Heart right ventricle (tissue), 16 donors: ENCODE measurements around the gene FAXDC2. TPM values are rescaled to one million over a fixed set of nuclear protein-coding genes. Genes with fewer than 3 reads are reported as not detected.
"Not testable (repeated sequence)": the region's sequence is repeated elsewhere in the genome, so short reads cannot be mapped to it uniquely, and the experiment has no call there.

Source experiments
- ATAC-seq, 8 donors: fragments of 200-7000 bp; cut with Tn5 transposase; one replicate each; pipeline ENCODE4 v1.9.1; 2020; ENCODE audit warnings: mild to moderate bottlenecking in 8 of 8, moderate library complexity in 8 of 8, moderate number of reproducible peaks in 1 of 8
- DNase-seq, 2 donors: peaks; one replicate each; pipeline ENCODE4 v3.0.0-alpha.2; 2020
- H3K27ac ChIP-seq, 10 donors: fragments of 200-600 bp; sonication (generic) in 2 of 10; one replicate each; pipeline versions ENCODE4 v1.5.0 to v1.8.0; 2020 to 2022; ENCODE audit warnings: mild to moderate bottlenecking in 3 of 10
- H3K27me3 ChIP-seq, 7 donors: fragments of 200-600 bp; one replicate each; pipeline ENCODE4 v1.8.0; 2021 to 2022; ENCODE audit warnings: mild to moderate bottlenecking in 2 of 7
- H3K36me3 ChIP-seq, 9 donors: fragments of 200-600 bp; sonication (generic) in 1 of 9; one replicate each; pipeline versions ENCODE4 v1.5.0 to v1.8.0; 2020 to 2022; ENCODE audit warnings: mild to moderate bottlenecking in 2 of 9
- H3K4me1 ChIP-seq, 9 donors: fragments of 200-600 bp; sonication (generic) in 1 of 9; one replicate each; pipeline versions ENCODE4 v1.5.0 to v1.8.0; 2020 to 2022; ENCODE audit warnings: mild to moderate bottlenecking in 4 of 9
- H3K4me3 ChIP-seq, 10 donors: fragments of 200-600 bp; sonication (generic) in 2 of 10; one replicate each; pipeline versions ENCODE4 v1.5.0 to v1.8.0; 2020 to 2022; ENCODE audit warnings: mild to moderate bottlenecking in 7 of 10, moderate library complexity in 2 of 10
- H3K9me3 ChIP-seq, 11 donors: fragments of 200-600 bp in 10 of 11; sonication (generic) in 2 of 11; one replicate each; pipeline versions ENCODE4 v1.5.0 to v1.8.0; 2013 to 2022; ENCODE audit warnings: mild to moderate bottlenecking in 2 of 11, control low read depth in 1 of 11, moderate library complexity in 1 of 11
- CTCF ChIP-seq, 9 donors: fragments of 200-600 bp; sonication (generic) in 2 of 9; IDR thresholded peaks; one replicate each; pipeline versions ENCODE4 v1.5.0 to v1.8.0; 2021 to 2022; ENCODE audit warnings: antibody characterized with exemption in 9 of 9, mild to moderate bottlenecking in 5 of 9, moderate library complexity in 1 of 9
- WGBS, 2 donors: extraction: QIAGEN DNeasy Blood & Tissue Kit; methylation state at CpG; one replicate each; pipeline ENCODE4 v1.1.7; 2013; ENCODE audit warnings: inconsistent platforms in 1 of 2; 5-methylcytosine and 5-hydroxymethylcytosine counted together
- intact Hi-C, 10 donors: fragments of 100-400 bp; cut with DNase I; formaldehyde crosslinking; loops; one replicate each; pipeline versions ENCODE4 v1.11.1 to v1.14.2; 2022
- polyA plus RNA-seq, 2 donors: library from polyadenylated mRNA; stranded (reverse); fragments of 200-250 nt; gene quantifications; one replicate each; pipeline ENCODE4 v1.2.3, GENCODE V29; 2013
- total RNA-seq, 10 donors: library from RNA; stranded (reverse); fragmentation: NEBNext Ultra II Directional in 3 of 10; extraction: Animal tissue kit (Norgen Biotek cat#: 25700) in 3 of 10; gene quantifications; one replicate each; pipeline versions ENCODE4 v1.2.1 to v1.2.4, GENCODE V29; 2021 to 2023
- donor health status: Arrhythmogenic right ventricular cardiomyopathy.
- donor health status: ischemic (EF 13 %, LVEDD 7.1; RV severe dilation, severe dysfunction).
- donor health status: healthy with polysubstance abuse.
- donor health status: DM: no; HTN: yes; CAD: no.
- donor health status: DM: no; HTN: no; CAD: no.
- donor health status: ischemic (EF 25% LVEDD 6.9; RV normal size, moderate dysfunction).
- donor health status: ischemic (EF 25% LVEDD 5.7; RV mildly dilated, moderate dysfunction).
- donor health status: healthy.
- donor health status: DM: yes; HTN: yes; CAD: no.
- donor health status: Ischemic cardiomyopathy.
- donor health status: ischemic (EF 35%, LVEDD 5.7; RV mildly dilated, moderate dysfunction).
- donor health status: nonischemic (EF 11% LVEDD 7.7; RV severe dilation, severe dysfunction).
- donor health status: DM: yes; HTN: yes; CAD: no.
- donor health status: PGD.
- donor health status: ischemic (EF 29% LVEDD 5.4; RV normal size, mild dysfunction).
- donor health status: nonischemic (EF 23%, LVEDD 6.1; RV moderate dilation, normal function).

FAXDC2 gene
- total and polyA plus RNA-seq, 12 donors: 4.8 to 31.5 (median 20.9) TPM

- peak in 3 of 8 donors; percentile 28 to 42 (median 34) for ATAC-seq
Measured at GRCh38 chr5:154840435-154841272, 9.7 kb downstream of the FAXDC2 start.

GRCh38 chr5:154837009-154837901 lies 13.1 kb downstream of the FAXDC2 start:
- intact Hi-C loops: no loop called here
- no peak overlapping the region for H3K4me3 ChIP-seq
- no peak for ATAC-seq
- H3K4me1 ChIP-seq: peaks cover 9 to 38% (median 18%) of the 10 kb centered on the region in 9 donors
- no peaks in the 10 kb centered on the region for H3K9me3 ChIP-seq
- DNase-seq: no peak
- 91 to 93% methylated on average over 6 of the region's 6 CpGs for WGBS, 2 donors
- H3K27ac ChIP-seq: no peak overlapping the region
- peaks cover 0 to 82% (median 5%) of the 10 kb centered on the region in 9 donors for H3K36me3 ChIP-seq
- H3K27me3 ChIP-seq: no peaks in the 10 kb centered on the region
- no peak for TF ChIP-seq CTCF (IDR thresholded peaks at IDR 0.05)

More at GRCh38 chr5:154840435-154841272, 9.7 kb downstream of the FAXDC2 start:
- H3K36me3 ChIP-seq: peaks cover 0 to 84% (median 5%) of the 10 kb centered on the region in 9 donors
- intact Hi-C loops: no loop called here
- no peaks in the 10 kb centered on the region for H3K9me3 ChIP-seq
- 68 to 74% methylated on average over 6 of the region's 6 CpGs for WGBS, 2 donors
- no peak overlapping the region for H3K27ac ChIP-seq
- no peak for TF ChIP-seq CTCF (IDR thresholded peaks at IDR 0.05)
- peaks cover 4 to 52% (median 23%) of the 10 kb centered on the region in 9 donors for H3K4me1 ChIP-seq
- H3K27me3 ChIP-seq: no peaks in the 10 kb centered on the region
- no peak overlapping the region for H3K4me3 ChIP-seq
- no peak for DNase-seq

- H3K4me1 ChIP-seq: peaks cover 9 to 31% (median 18%) of the 10 kb centered on the region in 9 donors
- no peak for ATAC-seq
- 83 to 91% methylated on average over 6 of the region's 6 CpGs for WGBS, 2 donors
- H3K27ac ChIP-seq: peak overlapping the region in 5 of 10 donors; percentile 40 to 73 (median 64)
- H3K4me3 ChIP-seq: no peak overlapping the region
- DNase-seq: no peak
- intact Hi-C loops: no loop called here
- H3K27me3 ChIP-seq: no peaks in the 10 kb centered on the region
- H3K9me3 ChIP-seq: no peaks in the 10 kb centered on the region
- H3K36me3 ChIP-seq: peaks cover 0 to 83% (median 5%) of the 10 kb centered on the region in 9 donors
- TF ChIP-seq CTCF (IDR thresholded peaks at IDR 0.05): no peak
Measured at GRCh38 chr5:154836225-154836624, 14.2 kb downstream of the FAXDC2 start.

GRCh38 chr5:154835701-154836052 lies 14.7 kb downstream of the FAXDC2 start:
- ATAC-seq: peak in 3 of 8 donors; percentile 4 to 39 (median 10)
- not testable (repeated sequence) for DNase-seq, H3K4me3 ChIP-seq

More at GRCh38 chr5:154835701-154836052, 14.7 kb downstream of the FAXDC2 start:
- H3K27ac ChIP-seq: peak overlapping the region in 9 of 10 donors; percentile 37 to 73 (median 57)
- H3K4me1 ChIP-seq: peaks cover 9 to 26% (median 18%) of the 10 kb centered on the region in 9 donors
- H3K9me3 ChIP-seq, H3K27me3 ChIP-seq, intact Hi-C loops: not testable (repeated sequence)
- peaks cover 0 to 83% (median 9%) of the 10 kb centered on the region in 9 donors for H3K36me3 ChIP-seq
- 63 to 73% methylated on average over 7 to 9 of the region's 9 CpGs for WGBS, 2 donors
